HG02938 (cell line): Measurements from ENCODE around the gene KIF25.

ENCODE experiments used
- ATAC-seq: cut with Tn5 transposase; IDR thresholded peaks from one replicate; pipeline ENCODE4 v1.9.1; 2021; ENCODE audit warnings: mild to moderate bottlenecking, moderate library complexity; ENCODE audit not compliant: unreplicated experiment

Gene KIF25

DNA sequence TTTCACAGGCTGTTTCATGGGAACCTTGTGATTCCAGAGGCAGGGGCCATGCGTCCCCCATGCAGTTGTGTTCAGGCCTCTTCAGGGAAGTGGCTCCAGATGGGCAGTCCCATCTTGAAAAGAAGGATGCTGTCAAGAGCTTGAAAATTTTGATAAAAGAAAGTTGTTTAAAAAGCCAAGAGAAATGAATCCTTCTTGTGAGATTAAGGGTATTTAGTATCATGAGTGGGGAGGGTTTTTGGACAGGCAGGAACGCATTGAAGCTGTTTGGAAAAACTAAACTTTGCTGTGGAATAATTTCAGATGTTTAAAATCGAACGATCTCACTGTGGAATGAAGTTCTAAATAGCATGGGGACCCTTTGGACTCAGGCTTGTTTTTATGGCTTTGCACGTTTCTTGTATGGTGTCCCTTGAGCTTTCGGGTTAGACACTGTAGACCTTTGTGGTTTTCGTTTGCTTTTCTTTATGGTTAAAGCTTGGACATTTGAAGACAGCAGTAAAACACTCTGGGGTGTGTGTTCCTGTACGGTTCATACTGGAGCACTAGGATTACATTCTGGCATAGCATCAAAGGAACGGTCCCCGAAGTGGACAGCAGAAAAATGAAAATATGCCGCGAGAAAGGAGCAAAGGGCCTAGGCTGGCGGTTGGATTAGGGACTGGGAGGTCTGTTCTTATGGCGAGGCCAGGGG is 18.2 kb downstream of the KIF25 start:
- ATAC-seq = no peak

DNA sequence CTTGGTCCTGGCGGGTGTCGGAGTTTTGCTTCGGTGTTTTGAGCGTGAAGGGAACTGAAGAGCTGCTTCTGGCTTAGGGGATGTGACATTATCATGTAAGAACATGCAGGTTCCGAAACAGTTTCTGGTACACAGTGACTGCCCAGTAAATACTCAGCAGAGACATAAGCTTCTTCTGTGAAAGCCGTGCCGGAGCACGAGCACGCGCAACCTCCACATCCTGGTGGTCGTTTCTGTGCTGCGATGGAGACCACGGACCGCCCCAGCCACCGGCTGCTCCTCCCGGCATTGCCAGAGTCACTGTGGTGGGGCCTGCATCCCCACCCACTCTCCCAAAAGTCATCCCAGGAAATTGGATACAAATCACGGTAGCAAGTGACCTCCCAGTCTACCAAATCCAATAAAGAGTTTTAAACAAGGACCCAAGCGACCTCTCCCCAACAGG is 18.7 kb downstream of the KIF25 start:
- ATAC-seq = no peak

GRCh38 chr6:168016721-168017525 is 19.5 kb downstream of the KIF25 start:
- no peak for ATAC-seq

DNA sequence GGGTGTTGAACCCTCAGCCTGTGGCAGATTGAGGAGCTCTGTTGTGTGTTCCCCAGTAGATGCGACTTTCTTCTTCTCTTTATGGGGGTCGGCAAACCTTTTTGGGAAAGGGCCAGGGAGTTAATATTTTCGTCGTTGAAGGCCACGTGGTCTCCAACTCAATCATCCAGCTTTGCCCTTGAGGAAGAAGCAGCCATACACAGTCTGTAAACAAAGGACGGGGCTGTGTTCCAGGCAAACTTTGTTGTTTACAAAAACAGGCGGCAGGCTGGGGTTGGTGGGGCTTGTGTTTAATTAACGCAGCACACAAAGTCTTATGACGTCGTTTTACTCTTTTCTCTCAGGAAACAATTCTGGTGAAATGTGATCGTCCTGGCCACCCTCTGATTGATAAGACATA is 20.2 kb downstream of the KIF25 start:
- ATAC-seq = no peak

DNA sequence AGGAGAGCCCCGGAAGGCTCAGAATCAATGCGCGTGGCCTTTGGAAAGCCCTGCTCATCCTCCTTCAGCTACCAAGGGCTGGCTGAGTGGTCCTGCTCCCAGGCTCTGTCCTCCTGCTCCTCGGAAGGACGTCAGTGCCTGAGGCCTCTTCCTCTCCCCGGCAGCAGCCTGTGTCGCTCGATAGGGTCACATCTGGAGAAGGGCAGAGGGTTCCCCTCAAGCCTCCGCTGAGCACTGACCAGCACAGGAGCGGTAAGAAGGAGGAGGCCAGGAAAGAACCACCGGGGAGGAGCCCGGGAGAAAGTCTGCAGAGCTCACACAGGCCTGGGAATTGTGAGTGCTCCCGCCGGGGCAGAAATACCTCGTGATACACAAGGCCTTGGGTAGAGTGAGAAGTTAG is 21.2 kb downstream of the KIF25 start:
- ATAC-seq = no peak

DNA sequence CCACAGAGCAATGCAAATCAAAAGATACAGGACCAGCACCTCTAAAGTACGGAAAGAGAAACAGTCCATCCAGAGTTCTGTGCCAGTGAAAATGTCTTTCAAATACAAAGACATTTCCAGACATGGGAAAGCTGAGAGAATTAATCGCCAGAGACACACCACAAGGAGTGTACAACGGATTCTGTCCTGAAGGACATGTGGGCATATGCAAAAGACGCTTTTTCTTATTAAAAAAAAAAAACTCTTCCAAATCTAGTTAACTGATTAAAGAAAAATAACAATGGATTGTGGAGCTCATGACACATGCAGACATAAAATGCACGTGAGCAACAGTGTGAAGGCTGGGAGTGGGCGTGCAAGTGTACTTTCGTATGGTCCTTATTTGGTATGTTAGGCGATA is 22.8 kb downstream of the KIF25 start:
- no peak for ATAC-seq

- ATAC-seq = no peak
Observed at GRCh38 chr6:168021581-168021980, 24.1 kb downstream of the KIF25 start.

DNA sequence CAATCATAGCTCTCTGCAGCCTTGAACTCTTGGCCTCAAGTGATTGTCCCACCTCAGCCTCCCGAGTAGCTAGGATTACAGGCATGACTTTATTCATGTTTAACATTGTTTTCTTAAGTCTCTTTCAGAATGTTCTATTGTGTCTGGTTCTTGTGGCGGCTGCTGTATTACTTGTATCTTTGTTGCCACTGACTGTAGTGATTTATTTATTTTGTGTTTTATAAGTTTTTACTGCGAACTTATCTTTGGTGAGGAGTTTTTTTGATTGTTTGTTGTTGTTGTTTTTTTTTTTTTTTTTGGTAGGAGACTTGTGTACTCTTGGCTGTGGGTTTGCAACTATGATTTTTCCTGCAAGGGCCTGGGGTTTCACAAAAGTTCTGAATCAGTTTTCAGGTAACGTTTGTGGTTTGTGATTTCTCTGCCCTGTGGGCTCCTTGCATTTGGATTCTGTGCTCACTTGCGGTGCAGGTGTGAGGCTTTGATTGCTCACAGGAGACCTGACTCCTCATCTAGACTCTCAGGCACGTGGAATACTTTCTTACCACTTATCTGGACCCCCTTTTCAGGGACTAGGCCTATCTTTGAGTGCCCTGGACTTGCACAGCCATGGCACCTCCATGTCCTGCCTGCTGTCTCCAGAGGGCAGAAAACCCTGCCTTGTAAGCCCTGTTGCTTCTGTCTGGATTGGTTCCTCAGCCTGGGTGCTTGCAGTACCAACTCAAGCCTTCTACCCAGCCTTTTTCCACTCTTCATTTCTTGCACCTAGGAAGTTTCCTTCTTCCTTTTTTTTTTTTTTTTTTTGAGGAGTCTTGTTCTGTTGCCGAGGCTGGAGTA is 25.2 kb downstream of the KIF25 start:
- ATAC-seq = no peak

- ATAC-seq = no peak
Observed at GRCh38 chr6:168024951-168025510, 27.6 kb downstream of the KIF25 start.

- no peak for ATAC-seq
Observed at GRCh38 chr6:168025831-168026710, 28.6 kb downstream of the KIF25 start.

DNA sequence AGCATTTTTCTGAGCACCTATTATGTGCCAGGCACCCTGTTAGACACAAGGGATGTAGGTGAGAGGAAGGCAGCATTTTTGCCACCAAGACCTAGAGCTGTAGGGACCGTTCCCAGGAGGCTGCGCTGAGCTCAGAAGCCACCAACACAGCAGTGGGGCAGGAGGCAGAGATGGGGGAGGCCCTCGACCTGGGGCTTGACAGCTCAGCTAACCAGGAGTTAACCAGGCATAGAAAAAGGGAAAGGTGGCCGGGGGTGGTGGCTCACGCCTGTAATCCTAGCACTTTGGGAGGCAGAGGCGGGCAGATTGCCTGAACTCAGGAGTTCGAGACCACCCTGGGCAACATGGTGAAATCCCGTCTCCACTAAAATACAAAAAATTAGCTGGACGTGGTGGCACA is 29.5 kb downstream of the KIF25 start:
- ATAC-seq = no peak

- no peak for ATAC-seq
Observed at GRCh38 chr6:168027521-168027920, 30.1 kb downstream of the KIF25 start.

- no peak for ATAC-seq
Observed at GRCh38 chr6:168028181-168028580, 30.7 kb downstream of the KIF25 start.

DNA sequence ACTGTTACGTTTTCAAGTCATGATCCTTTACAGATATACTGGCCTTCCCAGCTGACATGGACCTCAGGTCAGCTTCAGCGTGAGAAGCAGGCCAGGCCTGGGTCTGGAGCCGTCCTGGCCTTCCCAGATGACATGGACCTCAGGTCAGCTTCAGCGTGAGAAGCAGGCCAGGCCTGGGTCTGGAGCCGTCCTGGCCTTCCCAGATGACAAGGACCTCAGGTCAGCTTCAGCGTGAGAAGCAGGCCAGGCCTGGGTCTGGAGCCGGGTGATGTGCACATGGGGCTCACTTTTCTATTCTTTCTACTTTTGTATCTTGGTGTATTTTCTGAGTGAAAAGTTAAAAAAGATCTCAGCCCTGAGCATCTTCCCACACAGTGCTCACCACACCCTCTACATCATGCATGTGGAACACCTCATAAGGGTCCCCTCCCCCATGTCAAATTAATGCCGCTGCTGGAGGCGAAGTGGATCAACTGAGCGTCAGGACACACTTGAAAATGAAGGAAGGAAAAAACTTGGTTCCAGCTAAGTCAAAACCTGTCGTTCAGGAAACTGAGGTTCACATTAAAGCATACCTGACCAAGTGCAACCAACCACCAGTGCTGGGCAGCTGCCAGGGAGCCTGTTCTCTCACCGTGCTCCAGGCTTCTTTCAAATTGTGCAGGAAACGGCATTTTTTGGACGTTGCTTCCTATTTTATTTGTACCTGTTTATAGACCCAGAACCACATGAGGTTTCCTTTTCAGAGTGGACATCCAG is 32.2 kb downstream of the KIF25 start:
- ATAC-seq = no peak

DNA sequence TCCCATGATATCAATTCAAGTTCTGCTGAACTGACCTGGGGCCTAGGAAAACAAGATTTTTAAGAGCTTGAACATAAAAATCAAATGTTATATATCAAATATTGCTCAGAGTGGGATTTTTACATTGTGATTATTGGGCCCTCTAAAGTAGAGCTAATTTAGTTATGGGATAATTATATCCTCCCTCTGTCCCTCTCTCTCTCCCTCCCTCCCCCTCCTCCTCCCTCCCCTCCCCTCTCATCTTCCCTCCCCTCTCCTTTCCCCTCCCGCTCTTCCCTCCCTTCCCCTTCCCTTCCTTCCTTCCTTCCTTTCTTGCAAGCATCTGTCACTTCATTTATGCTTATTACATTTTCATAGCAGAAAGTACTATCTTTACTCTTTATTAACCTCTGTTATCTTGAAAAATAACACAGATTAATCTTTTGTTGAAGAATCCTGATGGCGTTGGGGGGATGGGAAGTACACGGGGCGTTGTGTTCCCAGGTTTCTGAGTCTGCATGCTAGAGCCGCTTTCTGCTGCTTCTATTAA is 32.8 kb downstream of the KIF25 start:
- no peak for ATAC-seq

DNA sequence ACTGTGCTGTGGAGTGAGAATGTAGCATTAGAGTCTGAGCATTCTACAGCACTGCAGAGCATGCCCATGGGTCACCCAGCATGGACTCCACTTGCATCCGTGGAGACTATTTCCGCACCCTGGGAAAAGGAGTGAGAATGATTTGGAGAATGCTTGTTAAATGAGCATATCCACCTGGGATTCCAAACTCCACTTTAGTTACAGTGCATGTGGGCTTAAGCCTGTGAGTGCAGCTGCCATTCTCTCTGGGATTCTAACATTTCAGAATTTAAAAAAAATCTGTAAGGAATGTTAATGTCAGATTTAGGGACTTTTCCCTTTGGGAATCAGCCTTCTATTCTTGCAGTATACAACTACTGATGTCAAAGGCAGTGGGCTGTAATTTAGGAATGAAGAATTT is 33.4 kb downstream of the KIF25 start:
- ATAC-seq = no peak

GRCh38 chr6:168031411-168031971 is 34.0 kb downstream of the KIF25 start:
- ATAC-seq = no peak

DNA sequence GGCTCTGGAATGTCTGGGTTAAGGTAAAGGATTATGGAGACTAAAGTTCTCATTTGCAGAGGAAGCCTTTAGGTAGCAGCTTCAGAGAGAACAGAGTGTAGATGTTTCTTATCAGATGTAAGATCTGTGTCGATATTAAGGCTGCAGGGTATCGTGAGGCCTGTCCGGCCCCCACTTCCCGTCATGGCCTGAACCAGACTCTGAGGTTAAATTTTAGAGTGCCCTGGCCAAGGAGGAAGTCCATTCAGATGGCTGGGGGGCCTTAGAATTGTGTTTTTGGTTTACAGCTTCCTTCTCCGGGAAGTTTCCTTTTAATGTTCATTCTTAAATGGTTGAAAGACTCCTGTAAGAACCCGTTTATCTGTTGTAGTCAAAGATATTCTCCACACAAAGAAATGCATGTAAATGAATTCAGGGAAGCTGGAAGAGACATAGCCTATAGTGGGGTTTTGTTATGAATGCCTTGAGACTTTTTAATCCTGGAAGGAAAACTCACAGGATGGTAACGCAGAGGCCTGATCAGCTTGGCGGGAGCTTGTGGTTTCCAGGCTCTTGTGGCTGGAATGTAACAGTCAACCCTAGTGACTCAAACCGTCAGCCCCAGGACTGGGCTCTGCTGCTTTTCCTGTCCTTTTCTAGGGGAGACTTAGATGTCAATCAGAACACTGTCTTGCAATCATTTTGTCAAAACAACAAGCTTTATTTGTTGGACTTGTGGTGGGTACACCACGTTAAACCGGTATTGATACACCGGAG is 34.7 kb downstream of the KIF25 start:
- no peak for ATAC-seq
